ENCODE data around the gene DPP10. TPM values are rescaled to one million over a fixed set of nuclear protein-coding genes. Genes with fewer than 3 reads are reported as not detected.
"Not testable (repeated sequence)": the region's sequence is repeated elsewhere in the genome, so short reads cannot be mapped to it uniquely, and the experiment has no call there.

DPP10 gene
- polyA plus RNA-seq, 12 donors, result 0.17 to 4.5 (median 0.87) TPM; not detected in 2

DNA sequence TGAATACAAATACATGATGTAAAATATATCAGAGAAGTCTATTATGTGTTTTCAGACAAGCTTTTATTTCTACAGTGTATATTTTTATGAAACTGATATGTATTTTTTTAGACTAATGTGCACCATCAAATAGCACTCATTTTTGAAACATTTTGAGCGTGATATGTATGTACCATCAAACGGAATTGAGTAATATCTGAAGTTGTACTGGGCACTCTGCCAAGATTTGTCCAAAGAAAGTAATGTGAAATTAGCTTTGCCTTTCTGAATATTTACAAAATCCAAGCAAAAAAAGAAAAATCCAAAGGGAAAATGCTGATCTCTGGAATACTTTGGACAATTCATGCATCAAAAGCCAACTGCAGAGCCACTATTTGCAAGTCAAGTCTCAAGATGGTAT is 972.0 kb downstream of the DPP10 start:
- no peak for DNase-seq

DNA sequence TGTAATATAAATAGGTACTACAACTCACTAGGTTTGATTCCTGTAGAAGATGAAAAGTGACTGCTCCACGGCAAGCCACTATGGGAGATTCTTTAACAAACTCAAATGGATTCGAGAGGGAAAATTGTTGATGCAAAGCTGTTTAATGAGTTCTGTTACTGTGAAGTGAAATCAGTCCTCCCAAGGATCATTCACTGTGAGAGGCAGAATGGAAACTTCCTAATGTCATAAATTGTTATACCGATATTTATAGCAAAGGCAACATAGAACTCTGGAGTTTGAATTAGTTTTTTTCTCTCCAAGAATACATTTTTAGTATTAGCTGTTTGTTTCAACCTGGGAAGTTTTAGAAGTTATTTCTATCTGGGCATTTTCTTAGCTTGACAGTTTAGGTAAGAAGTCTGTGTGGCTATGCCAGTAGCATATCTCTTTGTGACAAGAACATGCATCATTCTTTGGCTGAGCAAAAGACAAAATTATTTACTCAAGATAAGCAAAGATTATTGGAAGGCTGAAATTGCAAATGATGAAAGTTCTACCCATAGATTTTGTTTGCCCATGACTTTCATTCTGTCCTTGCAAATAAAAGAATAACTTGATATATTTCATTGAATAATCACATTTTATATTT is 979.7 kb downstream of the DPP10 start:
- DNase-seq, result no peak

DNA sequence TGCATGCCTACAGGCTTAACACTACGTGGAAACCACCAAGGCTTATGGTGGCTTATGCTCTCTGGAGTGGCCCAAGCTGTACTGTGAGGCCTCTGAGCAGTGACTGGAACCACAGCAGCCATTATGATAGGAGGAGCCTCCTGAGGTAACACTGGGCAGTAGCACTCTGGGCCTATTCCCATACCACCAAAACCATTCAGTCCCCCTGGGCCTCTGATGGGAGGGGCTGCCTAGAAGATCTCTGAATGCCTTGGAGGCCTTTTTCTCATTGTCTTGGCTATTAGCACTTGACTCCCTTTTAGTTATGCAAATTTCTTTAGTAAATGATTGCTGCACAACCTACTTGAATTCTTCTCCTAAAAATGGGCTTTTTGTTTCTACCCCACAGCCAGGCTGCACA is 985.0 kb downstream of the DPP10 start:
- no peak for DNase-seq

DNA sequence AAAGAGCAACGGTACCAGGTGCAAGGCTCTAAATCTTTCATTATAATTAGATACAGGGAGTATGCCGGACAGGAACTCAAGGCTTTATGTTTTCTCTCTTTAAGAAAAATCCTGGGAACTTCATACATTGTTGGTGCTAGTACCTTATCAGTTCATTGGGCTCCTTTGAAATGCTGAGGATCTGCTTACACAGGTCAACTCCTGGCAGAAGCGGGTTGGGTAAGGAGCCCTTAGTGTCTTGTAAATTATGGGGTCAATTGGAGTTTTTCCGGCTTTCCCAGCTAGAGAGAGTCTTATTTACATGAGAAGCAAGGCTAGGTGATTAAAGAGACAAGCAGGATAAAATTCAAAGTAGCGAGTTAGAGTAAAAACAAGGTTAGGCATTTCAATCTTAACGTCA is 998.3 kb downstream of the DPP10 start:
- DNase-seq, result not testable (repeated sequence)

DNA sequence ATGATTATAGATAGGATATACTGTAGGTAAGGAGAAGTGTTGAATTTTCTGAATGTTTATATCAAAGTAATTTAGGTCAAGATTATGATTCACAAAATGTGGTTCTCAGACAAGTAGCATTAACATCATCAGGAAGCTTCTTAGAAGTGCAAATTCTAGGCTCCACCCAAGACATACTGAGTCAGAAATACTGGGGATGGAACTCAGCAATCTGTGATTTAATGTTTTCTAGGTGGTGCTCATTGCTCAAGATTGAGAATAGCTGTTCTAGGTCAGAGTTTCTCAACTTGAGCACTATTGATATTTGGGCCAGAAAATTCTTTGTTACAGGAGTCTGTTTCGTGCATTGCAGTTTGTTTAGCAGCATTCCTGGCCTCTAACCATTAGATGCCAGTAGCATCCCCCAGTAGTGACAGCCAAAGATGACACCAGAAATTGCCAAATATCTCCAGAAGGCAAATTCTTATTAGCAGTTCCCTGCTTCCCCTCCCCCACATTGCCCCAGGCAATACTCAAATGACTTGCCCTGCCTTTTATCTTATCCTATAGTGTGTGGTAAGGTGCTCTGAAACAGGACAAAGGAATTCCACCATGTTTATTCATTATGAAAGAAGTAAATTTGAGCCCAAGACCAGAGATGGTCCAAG is 1001.2 kb downstream of the DPP10 start:
- no peak for DNase-seq

DNA sequence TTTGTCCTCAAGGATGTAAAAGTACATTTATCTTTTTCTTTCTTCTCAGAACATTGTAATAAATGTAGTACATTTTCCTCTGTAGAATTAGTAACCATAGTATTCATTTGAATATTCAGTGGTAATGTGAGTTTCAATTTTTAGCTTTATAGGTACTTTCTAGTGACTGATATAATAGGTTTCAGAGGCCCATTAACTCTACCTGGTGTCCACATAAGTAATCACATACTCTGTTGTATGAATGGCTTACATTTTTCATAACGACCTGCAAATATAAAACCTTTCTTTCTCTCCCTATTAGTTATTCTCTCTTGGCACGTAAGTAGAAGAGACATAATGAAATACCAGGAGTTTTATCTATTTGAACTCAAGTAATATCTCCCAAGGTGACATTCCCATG is 1017.6 kb downstream of the DPP10 start:
- no peak for DNase-seq

DNA sequence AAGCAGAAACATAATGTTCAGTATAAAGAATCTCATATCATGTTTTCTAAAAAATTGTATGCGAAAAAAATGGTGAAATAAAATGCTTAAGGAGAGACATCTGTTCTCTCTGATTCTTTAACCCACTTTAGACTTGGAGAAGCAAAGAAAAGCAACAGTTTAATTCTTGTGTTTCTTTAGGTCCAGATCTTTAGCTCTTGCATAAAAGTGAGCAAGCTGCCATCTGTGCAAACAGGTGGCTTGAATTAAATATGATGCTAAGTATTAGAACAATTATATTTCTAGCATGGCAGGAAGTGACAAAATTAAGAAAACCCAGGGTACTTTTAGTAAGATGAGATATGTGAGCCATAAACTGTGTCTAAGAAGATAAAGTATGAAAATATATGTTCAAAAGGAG is 1038.3 kb downstream of the DPP10 start:
- no peak for DNase-seq

DNA sequence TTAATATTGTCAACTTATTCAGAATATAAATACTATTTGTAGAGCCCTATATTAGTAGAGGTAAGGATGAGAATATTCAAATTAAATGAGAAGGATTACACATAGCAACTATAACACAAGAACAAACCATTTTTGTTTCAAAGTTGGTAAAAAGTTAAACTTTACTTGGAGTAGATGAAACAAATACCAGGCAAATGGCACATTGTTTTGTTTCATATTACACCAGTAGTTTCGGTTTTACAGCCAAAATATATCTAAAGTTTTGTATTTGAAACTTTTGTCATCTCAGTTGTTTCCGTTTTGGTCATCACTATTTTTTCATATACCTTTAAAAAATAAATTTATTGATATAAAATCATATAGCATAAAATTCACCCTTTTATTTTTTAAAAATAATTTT is 1039.4 kb downstream of the DPP10 start:
- no peak for DNase-seq

DNA sequence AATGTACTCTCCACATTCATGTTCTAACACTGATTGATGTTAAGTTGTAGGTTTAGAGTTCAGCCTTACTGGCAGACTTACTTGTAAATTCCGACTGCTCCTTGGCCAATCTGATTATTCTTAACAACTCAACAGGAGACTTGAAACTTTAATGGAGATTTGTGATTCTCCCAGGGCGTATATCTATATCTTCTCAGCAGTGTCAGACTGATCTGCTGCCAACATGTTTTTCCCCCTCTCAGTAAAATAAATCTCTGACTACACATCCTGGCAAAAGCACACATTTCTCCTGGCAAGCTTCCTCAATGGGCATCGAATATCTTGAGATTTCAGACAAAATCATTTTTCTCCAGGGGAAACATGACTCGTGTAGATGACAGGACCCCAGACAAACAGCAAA is 1041.2 kb downstream of the DPP10 start:
- no peak for DNase-seq

DNA sequence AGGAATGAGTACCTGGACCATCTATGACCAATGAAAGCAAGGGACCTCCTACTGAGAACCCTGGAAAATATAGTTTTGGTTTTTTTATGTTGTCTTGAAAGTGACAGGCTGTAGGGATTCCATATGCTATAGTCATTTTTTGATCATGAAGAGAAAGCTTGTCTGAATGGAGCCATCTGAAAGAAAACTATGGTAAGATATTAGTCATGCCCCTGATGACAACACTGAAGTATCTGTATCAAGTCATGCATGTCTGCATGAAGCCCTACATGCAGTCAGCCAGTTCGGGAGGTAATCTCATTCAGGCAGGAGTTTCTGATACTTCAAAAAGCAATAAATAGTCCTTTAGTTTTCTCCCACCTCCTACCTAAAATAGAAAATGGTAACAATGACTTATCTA is 1042.0 kb downstream of the DPP10 start:
- no peak for DNase-seq

DNA sequence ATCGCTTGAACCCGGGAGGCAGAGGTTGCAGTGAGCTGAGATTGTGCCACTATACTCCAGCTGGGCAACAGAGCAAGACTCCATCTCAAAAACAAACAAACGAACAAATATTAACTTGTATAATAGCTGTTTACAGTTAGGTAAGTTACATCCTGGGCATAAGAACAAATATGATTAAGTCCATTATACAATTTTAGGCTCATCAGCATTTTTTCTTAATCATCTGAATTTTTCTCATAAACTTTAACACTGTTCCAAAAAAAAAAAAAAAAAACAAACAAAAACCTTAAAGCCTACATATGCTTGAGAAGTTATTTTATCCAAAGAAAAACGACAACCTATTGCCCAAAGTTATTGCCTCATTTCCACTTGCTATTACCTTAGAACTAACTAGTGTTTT is 1042.5 kb downstream of the DPP10 start:
- no peak for DNase-seq

DNA sequence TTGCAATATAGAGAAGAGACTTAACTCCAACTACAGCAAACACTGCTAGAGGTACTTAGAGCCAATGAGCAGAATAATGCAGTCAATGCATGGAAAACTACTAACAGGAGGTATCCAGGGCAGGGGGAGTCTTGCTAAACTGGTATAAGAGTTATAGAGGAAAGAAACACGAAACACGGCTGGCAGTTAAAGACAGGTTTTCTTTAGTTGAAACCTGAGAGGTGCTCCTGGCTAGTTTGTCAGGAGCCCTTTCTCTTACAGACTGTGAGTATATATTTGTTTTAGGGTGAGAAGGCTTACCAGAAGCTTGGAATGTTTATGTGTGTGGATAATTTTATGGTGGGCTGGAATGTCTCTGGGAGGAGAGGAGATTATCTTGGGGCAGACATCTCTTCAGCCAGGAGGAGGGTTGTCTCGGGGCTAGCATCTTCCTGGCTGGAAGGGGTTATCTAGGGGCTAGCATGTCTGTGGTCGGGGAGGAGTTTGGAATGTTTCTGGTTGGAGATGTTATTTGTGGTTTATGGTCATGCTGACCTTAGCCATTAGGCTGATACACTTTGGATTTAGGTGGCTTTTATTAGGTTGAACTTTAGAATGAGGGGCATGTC is 1048.8 kb downstream of the DPP10 start:
- DNase-seq, result no peak

DNA sequence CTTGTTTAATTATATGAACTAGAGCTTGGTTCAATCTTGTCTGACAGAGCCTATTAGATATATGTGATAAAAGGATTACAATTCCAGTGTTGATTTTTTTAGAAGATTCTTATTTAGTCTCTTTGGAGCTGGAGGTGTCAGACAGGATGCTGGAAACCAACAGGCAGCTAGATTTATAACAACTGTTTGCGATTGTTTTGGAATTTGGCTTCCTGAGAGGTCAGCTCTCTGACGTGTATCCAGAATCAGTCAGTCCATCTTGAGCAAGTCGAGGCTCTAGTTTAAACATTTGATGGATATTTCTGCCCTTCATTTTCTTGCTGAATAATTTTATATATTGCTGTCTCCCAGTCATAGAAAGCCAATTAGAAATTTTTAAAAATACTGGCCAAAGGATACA is 1062.9 kb downstream of the DPP10 start:
- DNase-seq, result no peak

DNA sequence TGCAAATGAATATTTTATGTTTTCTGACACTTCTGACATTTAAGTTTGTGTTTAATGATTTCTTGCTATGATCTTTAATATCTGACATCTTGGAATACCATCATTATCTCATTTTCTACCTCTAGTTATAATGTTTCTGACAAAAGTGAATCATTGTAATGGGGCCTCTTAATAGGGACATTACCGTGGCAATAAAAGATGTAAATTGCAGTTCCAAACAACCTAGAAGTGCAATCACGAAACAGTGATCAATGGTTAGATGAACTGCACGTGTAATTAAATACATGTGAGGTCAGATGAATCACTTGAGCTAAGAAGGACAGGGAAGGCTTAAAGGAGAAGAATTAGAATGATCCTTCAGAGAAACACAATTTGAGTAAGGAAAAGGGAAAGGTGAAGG is 1078.3 kb downstream of the DPP10 start:
- no peak for DNase-seq

DNA sequence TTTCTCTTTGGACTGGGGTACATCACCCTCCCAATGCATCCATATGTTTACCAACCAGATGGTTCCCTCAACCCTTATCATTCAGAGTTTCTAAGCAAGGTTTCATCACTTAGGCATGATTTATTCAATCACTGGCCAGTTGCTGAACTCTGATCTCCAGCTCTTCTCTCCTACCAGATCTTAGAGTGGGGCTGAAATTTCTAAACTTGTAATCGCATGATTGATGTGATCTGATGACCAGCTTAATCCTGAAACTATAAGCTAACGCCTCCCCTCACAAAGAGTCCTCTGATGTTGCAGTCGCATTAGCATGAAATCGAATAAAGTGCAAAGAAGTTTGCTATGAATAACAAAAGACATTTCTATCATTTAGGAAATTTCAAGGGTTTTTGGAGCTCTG is 1082.0 kb downstream of the DPP10 start:
- no peak for DNase-seq

DNA sequence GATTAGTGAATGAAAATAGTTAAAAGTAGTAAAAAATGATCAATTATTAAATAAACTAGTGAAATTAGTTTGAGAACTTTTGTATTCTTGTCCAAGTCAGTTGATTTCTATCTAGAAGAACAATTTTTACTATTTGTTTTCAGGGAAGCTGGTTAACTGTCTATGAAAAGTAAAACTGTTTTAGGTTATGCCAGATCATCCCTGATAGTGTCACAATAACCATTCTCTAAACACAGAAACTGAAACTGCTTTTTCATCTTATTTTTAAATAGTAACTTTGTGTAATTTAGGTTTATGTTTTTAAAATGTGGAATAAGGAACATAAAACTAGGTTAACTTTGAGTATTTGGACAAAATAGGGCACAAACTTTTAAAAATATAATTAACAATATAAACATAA is 1087.2 kb downstream of the DPP10 start:
- DNase-seq, result no peak

DNA sequence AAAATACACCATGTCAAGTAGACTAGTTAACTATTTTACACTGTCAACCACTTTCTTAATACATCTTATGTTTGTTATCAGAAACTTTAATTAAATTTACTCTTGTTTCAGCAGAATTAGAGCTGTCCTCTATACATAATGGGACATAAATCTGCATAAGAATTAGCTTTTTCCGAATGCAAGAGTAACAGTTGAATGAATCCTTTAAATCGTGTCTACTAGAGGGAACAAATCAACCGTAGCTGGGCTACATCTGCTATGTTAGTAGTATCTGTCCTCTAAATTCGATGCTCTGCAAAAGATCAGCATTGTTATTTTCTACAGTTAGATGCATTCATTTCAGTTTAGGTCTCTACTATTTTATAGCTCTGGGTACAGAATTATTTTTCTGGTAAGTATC is 1090.6 kb downstream of the DPP10 start:
- no peak for DNase-seq

DNA sequence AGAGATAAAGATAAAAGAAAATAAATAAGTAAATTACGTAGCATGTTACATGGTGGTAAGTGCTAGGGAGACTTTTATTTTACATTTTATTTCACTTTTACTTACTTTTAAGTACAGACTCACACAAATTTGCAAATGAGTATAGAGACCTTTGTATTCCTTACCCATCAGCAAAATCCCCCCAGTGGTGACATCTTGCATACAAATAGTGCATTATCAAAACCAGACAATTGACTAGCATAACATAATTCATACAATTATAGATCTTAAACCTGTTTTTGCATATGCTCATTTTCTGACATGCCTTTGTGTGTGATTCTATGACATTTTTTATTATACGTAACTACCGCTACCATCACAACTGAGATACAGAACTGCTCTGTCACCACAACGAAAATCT is 1099.4 kb downstream of the DPP10 start:
- no peak for DNase-seq

DNA sequence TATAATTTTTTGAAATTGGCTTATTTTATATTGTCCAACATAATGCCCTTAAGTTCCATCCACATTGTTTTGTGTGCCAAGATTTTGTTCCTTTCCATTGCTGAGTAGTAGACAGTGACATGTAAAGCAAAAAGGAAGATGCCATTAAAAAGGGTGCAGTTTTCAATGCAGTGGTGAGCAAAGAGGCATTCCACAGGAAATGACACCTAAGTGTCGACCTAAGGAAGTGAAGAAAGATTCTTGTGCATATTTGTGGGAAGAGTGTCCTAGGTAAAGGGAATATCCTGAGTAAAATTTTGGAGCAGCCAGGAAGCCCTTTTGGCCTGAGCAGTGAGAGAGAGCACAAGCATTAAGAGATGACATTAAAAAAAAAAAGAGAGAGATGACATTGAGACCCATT is 1099.9 kb downstream of the DPP10 start:
- no peak for DNase-seq

DNA sequence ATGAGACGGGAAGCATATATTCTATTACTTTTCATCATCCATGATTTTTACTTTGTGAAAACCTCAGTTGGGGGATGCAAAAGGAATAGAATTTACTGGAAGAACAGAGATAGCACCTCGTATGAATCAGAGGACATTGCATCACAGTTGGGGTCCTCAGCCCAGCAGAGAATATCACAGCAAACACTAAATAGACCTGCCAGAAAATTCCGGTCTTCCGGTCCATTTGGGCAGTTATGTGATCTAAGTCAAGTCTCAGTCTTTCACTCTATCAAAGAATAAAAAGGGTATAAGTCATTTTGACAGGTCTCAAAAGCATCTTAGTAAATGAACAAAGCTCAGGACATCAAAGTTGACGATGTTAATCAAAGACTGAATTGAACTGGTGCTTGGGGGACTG is 1100.6 kb downstream of the DPP10 start:
- DNase-seq, result no peak

DNA sequence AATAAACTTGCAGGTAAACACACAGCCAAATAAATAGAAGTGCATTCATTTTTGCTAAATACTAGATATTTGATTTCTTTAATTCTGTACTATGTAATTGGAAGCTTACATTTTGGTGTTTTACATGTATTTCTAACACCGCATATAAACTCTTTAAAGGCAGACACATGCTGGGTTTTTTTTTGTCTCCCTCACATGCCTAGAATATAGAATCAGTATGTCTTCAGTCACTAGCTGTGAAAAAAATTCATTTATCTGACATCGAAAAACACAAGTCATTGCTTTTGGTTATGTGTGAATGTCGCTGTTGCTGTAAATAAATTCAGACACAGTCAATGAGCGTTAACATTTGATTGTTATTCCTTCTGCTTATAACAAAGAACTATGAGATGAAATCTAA is 1101.0 kb downstream of the DPP10 start:
- no peak for DNase-seq

DNA sequence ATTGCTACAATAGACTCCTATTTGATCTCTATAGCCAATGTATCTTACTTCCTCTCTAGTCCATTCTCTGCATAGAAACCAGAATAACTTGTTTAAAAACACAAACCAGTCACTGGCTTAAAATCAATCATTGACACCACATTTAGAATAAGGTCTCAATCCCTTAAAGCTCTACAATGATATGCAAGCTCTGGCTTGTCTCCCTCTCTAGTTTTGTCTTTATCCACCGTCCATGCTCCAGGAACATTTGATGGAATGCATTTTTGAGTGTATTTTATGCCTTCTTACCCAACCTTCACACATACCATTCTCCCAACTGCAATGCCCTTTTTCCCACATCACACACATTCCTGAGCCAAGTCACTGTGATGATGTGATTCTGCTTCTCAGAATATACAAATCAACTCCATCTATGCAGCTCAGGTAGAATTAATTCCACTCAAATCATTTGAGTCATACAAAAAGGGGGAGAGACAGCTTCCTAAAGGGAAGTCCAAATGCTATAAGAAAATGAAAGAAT is 1107.2 kb downstream of the DPP10 start:
- no peak for DNase-seq

DNA sequence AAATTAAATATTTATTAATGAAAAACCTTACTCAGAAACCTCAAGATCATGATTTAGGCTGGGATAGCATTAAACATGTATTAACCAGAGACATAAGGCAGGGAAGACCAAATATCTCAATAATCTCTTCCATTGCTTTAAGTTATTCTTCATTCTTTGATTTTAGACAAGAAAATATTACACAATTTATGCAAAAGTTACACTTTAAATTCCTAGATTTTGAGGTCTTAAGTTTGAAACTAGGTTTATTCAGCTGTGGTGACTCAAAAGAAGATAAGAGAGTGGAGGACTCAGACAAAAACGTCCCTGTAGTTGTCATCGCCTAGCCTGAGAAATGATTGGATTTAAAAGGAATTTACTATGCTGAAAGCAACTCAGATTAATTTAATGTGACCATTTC is 1110.3 kb downstream of the DPP10 start:
- no peak for DNase-seq

DNA sequence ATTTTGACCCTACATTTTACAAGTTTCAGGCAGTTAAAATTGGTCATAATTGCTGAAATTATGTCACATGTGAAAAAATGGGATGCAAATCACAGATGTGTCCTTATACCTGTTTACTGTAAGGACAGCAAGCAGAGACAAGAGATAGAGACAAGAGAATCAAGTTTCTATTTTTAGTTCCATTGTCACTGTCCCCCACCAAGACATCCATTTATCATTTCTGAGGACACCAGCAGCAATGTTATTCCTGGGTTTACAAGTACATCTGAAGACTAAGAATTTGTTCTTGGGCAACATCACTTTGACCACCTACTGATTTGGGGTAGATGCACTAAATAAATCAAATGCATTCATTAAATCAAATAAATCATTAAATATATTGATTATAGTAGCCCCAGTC is 1111.7 kb downstream of the DPP10 start:
- DNase-seq, result no peak

Measured in muscle of arm (tissue), 12 donors.